ENCODE measurements around the gene ADRA2C. TPM values are rescaled to one million over a fixed set of nuclear protein-coding genes. Genes with fewer than 3 reads are reported as not detected.

ADRA2C gene
- total RNA-seq, 4 donors from 2014 or later, result 0.96 to 1.6 (median 1.1) TPM; not detected in 1

DNA sequence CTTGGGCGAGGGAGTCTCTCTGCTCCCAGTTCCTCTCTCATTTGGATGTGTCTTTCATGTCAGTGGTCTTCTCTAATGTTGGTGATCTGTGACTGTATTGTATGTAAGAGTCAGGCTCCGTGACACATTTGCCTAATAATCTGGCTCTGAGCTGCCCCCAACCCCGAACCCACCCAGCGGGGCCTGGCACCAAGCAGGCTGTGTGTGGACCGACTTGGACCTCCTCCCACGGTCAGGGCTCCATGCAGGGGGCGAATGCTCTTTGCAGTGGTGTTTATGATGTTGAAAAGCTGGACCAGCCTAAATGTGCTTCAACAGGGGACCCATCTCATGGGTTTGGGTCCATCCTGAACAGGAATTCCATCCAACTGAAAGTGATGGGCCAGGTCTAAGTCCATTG is 47.0 kb upstream of the ADRA2C start:
- Histone ChIP-seq H3K36me3 (no peaks in the 10 kb centered on the region), H3K4me3 (no peak overlapping the region), H3K27me3 (peaks cover 43% of the 10 kb centered on the region), H3K27ac (no peak overlapping the region), H3K9me3 (peaks cover 0 to 5% of the 10 kb centered on the region in 2 donors), H3K4me1 (no peaks in the 10 kb centered on the region)
- in situ Hi-C loops (cut with MboI; ENCODE audit: low pct_ligation_motif_present in 1 of 4, low pct_unique_long_range_greater_than_20kb in 1 of 4, low sequenced_read_pairs in 3 of 4), result no loop called here
- intact Hi-C loops (cut with DNase I; ENCODE audit: low total_unique reads), result no loop called here
- DNase-seq, result no peak
- WGBS, 2 donors (ENCODE audit: low coverage in 1 of 2), result 43 to 80% methylated on average over 1 to 7 of the region's 7 CpGs
- no peak for TF ChIP-seq POLR2A (IDR thresholded peaks at IDR 0.05)
- no peak for TF ChIP-seq EP300 (IDR thresholded peaks at IDR 0.05; ENCODE audit: low read depth)
- TF ChIP-seq POLR2AphosphoS5 (IDR thresholded peaks at IDR 0.05), result no peak
- TF ChIP-seq, protein P1, sequence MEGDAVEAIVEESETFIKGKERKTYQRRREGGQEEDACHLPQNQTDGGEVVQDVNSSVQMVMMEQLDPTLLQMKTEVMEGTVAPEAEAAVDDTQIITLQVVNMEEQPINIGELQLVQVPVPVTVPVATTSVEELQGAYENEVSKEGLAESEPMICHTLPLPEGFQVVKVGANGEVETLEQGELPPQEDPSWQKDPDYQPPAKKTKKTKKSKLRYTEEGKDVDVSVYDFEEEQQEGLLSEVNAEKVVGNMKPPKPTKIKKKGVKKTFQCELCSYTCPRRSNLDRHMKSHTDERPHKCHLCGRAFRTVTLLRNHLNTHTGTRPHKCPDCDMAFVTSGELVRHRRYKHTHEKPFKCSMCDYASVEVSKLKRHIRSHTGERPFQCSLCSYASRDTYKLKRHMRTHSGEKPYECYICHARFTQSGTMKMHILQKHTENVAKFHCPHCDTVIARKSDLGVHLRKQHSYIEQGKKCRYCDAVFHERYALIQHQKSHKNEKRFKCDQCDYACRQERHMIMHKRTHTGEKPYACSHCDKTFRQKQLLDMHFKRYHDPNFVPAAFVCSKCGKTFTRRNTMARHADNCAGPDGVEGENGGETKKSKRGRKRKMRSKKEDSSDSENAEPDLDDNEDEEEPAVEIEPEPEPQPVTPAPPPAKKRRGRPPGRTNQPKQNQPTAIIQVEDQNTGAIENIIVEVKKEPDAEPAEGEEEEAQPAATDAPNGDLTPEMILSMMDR (IDR thresholded peaks at IDR 0.05), result no peak

DNA sequence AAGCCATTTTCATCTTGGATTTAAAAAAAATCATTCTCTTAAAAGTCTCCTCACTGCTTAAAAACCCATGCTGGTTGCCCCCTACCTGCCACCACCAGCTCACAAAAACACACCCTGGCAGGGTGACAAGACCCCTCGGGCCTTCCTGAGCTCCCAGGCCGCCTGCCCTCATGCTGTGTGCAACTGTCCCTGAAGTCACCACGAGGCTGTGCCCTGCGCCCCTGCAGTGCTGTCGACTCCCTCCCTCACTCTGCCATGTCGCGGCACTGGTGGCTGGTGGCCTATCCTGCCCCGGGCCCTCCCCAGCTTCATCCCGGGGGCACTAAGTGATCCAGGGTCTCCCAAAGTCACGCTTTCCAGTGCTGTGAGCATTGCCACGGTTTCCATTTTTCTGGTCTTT is 46.3 kb upstream of the ADRA2C start:
- Histone ChIP-seq H3K36me3 (no peaks in the 10 kb centered on the region), H3K9me3 (peaks cover 0 to 5% of the 10 kb centered on the region in 2 donors), H3K4me3 (no peak overlapping the region), H3K4me1 (no peaks in the 10 kb centered on the region), H3K27ac (no peak overlapping the region), H3K27me3 (peaks cover 49% of the 10 kb centered on the region)
- no peak for DNase-seq
- WGBS, 2 donors (ENCODE audit: low coverage in 1 of 2), result 73 to 90% methylated on average over 7 to 11 of the region's 11 CpGs
- no peak for TF ChIP-seq POLR2A (IDR thresholded peaks at IDR 0.05)
- TF ChIP-seq POLR2AphosphoS5 (IDR thresholded peaks at IDR 0.05), result no peak
- no peak for TF ChIP-seq EP300 (IDR thresholded peaks at IDR 0.05; ENCODE audit: low read depth)
- TF ChIP-seq, protein P1 (IDR thresholded peaks at IDR 0.05), result no peak
- in situ Hi-C loops (cut with MboI; ENCODE audit: low pct_ligation_motif_present in 1 of 4, low pct_unique_long_range_greater_than_20kb in 1 of 4, low sequenced_read_pairs in 3 of 4) (no loop called here), intact Hi-C loops (cut with DNase I; ENCODE audit: low total_unique reads) (no loop called here)

DNA sequence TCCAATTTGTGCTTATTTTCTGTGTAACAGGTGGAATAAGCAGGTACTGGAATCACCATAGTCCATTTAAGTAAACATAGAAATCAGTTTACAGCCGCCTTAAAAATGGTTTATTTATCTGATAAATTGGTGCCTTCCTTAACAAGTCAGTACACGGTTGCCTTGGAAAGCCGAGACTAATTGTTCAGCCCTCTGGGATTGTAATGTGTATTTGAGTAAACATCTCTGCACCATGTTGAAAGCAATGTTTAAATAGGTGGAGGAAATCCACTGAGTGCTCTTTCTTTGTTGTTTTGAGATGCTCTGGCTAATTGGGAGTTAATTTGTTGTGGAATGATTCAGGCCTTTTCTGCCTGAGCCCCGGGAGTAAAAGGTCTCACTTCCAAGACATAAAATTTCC is 45.7 kb upstream of the ADRA2C start:
- H3K36me3 ChIP-seq, result no peaks in the 10 kb centered on the region
- no peak for DNase-seq
- intact Hi-C loops (cut with DNase I; ENCODE audit: low total_unique reads), result no loop called here
- TF ChIP-seq EP300 (IDR thresholded peaks at IDR 0.05; ENCODE audit: low read depth) (no peak), POLR2AphosphoS5 (IDR thresholded peaks at IDR 0.05) (no peak), POLR2A (IDR thresholded peaks at IDR 0.05) (no peak)
- TF ChIP-seq, protein P1 (IDR thresholded peaks at IDR 0.05), result no peak
- in situ Hi-C loops (cut with MboI; ENCODE audit: low pct_ligation_motif_present in 1 of 4, low pct_unique_long_range_greater_than_20kb in 1 of 4, low sequenced_read_pairs in 3 of 4), result no loop called here
- peaks cover 55% of the 10 kb centered on the region for H3K27me3 ChIP-seq
- H3K27ac ChIP-seq, result no peak overlapping the region
- H3K4me1 ChIP-seq, result no peaks in the 10 kb centered on the region
- 23 to 31% methylated on average over 4 of the region's 4 CpGs for WGBS, 2 donors (ENCODE audit: low coverage in 1 of 2)
- no peak overlapping the region for H3K4me3 ChIP-seq
- peaks cover 0 to 5% of the 10 kb centered on the region in 2 donors for H3K9me3 ChIP-seq

DNA sequence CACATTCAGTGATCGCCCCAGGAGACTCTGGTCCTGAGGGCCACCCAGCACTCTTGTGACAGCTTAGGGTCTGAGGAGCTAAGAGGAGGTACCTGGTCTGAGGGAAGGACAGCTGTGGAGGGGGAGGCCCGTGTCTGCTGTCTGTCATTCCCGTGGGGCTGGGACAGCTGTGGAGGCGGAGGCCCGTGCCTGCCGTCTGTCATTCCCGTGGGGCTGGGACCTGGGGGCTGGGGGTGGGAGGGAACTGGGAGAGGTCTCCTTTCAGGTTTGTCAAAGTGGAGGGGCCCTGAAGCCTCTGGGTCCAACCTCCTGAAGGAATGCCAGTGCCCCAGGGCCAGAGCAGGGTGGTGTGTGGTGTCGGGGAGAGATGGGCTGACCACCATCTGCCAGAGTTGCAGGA is 45.0 kb upstream of the ADRA2C start:
- no peak for DNase-seq
- Histone ChIP-seq H3K4me1 (no peaks in the 10 kb centered on the region), H3K27ac (no peak overlapping the region), H3K36me3 (no peaks in the 10 kb centered on the region), H3K4me3 (no peak overlapping the region), H3K9me3 (peaks cover 0 to 5% of the 10 kb centered on the region in 2 donors), H3K27me3 (peaks cover 60% of the 10 kb centered on the region)
- in situ Hi-C loops (cut with MboI; ENCODE audit: low pct_ligation_motif_present in 1 of 4, low pct_unique_long_range_greater_than_20kb in 1 of 4, low sequenced_read_pairs in 3 of 4) (no loop called here), intact Hi-C loops (cut with DNase I; ENCODE audit: low total_unique reads) (no loop called here)
- TF ChIP-seq POLR2A (IDR thresholded peaks at IDR 0.05) (no peak), EP300 (IDR thresholded peaks at IDR 0.05; ENCODE audit: low read depth) (no peak)
- 10 to 55% methylated on average over 2 to 8 of the region's 8 CpGs for WGBS, 2 donors (ENCODE audit: low coverage in 1 of 2)

DNA sequence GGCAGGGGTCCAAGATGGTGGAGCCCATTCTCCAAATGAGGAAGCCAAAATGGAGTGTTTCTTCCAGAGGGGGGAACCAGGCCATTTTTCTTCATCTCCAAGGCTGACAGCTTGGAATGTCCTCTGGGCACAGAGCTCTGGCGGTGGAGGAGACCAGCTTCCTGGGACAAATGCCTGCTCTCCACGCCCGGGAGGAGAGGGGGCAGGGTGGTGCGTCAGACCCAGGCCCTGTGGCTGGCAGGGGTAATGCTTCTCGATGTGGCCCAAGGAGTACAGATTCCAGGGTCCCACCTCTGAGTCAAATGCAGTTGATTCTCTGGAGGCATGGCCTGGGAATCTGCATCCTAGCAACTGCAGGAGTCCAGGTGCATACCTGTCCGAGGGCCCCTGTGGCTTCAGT is 44.6 kb upstream of the ADRA2C start:
- DNase-seq, result no peak
- in situ Hi-C loops (cut with MboI; ENCODE audit: low pct_ligation_motif_present in 1 of 4, low pct_unique_long_range_greater_than_20kb in 1 of 4, low sequenced_read_pairs in 3 of 4), result no loop called here
- Histone ChIP-seq H3K4me3 (no peak overlapping the region), H3K27ac (no peak overlapping the region), H3K27me3 (peaks cover 62% of the 10 kb centered on the region), H3K9me3 (peaks cover 0 to 5% of the 10 kb centered on the region in 2 donors), H3K36me3 (no peaks in the 10 kb centered on the region), H3K4me1 (no peaks in the 10 kb centered on the region)
- intact Hi-C loops (cut with DNase I; ENCODE audit: low total_unique reads), result no loop called here
- WGBS, 2 donors (ENCODE audit: low coverage in 1 of 2), result 50% methylated on average over 6 of the region's 6 CpGs; no CpG with 5 or more reads in 1 of the 2 donors
- TF ChIP-seq POLR2A (IDR thresholded peaks at IDR 0.05) (no peak), EP300 (IDR thresholded peaks at IDR 0.05; ENCODE audit: low read depth) (no peak), POLR2AphosphoS5 (IDR thresholded peaks at IDR 0.05) (no peak)
- TF ChIP-seq, protein P1 (IDR thresholded peaks at IDR 0.05), result no peak
